Measurements from ENCODE around the gene DIS3L2.

DNA sequence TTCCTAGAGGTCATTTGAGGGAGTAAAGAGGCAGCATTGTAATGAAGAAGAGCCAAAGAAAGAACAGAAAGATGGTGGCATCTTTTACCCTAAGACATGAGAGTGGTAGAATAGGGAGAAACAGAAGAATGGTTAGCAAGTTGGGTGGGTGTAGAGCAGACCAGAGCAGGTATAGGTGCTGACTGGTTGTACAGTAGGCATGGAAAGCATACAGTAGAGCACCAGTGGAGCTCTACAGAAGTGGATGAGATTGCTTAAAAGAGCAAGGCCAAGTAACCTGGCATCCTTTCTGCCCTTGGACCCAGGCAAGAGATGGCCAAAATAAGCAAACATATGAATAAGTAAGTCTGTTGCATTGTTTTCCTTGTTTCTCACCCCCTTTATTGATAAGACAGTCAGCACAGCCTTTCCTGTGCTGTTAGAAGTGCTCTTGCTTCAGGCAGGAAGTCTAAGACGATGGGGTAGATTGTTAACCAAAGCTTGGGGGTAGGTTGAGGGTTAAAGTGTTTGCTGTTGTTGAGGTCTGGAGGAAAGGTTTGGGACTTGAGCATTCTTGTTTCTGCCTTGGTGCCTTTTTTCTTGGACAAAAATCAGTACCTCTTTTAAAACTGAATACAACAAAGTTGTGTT is 76.9 kb downstream of the DIS3L2 start:
- TF ChIP-seq POLR2A (IDR thresholded peaks at IDR 0.05; ENCODE audit: low read length) (no peak), GATA1 (IDR thresholded peaks at IDR 0.05; ENCODE audit: low read depth, low read length) (no peak)

Measured in erythroblast (primary cell).